HepG2 (cell line): ENCODE data around the gene SMIM44. TPM values are rescaled to one million over a fixed set of nuclear protein-coding genes. Genes with fewer than 3 reads are reported as not detected.

ENCODE experiments used
- AHR ChIP-seq: IDR thresholded peaks from 2 replicates; pipeline ENCODE4 v1.6.1; 2018; ENCODE audit warnings: missing genetic modification reagents, missing compliant biosample characterization
- ELF3 ChIP-seq: IDR thresholded peaks from 2 replicates; pipeline ENCODE4 v1.6.1; 2016; ENCODE audit warnings: missing genetic modification reagents, missing compliant biosample characterization
- FOXC1 ChIP-seq: sonication (generic); formaldehyde crosslinking; IDR thresholded peaks from 2 replicates; pipeline ENCODE4 v1.8.0; 2022; ENCODE audit warnings: mild to moderate bottlenecking, missing genetic modification reagents, borderline replicate concordance
- HMGXB3 ChIP-seq: sonication (generic); formaldehyde crosslinking; IDR thresholded peaks from 2 replicates; pipeline ENCODE4 v1.4.0; 2020; ENCODE audit warnings: missing genetic modification reagents, borderline replicate concordance
- KLF9 ChIP-seq: IDR thresholded peaks from 2 replicates; pipeline ENCODE4 v1.6.1; 2016; ENCODE audit warnings: low read depth
- PAXIP1 ChIP-seq: sonication (generic); formaldehyde crosslinking; conservative IDR thresholded peaks from 2 replicates; pipeline ENCODE4 v1.4.0; 2020; ENCODE audit warnings: mild to moderate bottlenecking, missing genetic modification reagents, moderate library complexity
- PRDM10 ChIP-seq: sonication (generic); formaldehyde crosslinking; IDR thresholded peaks from 2 replicates; pipeline ENCODE4 v1.4.0; 2020; ENCODE audit warnings: low read depth, missing genetic modification reagents
- SP1 ChIP-seq, 2 experiments: fragments of 450-650 bp in 1 of 2; sonication (generic) in 1 of 2; formaldehyde crosslinking in 1 of 2; IDR thresholded peaks; 2 replicates each; pipeline versions ENCODE4 v1.4.0 to v1.6.1; 2016 to 2020; ENCODE audit warnings: missing genetic modification reagents in 1 of 2
- TFDP2 ChIP-seq: sonication (generic); formaldehyde crosslinking; IDR thresholded peaks from 2 replicates; pipeline ENCODE4 v1.4.0; 2020; ENCODE audit warnings: missing genetic modification reagents
- ZBTB42 ChIP-seq: sonication (generic); formaldehyde crosslinking; IDR thresholded peaks from 2 replicates; pipeline ENCODE4 v1.5.0; 2020; ENCODE audit warnings: mild to moderate bottlenecking, missing genetic modification reagents
- ZMYM3 ChIP-seq: sonication (generic); formaldehyde crosslinking; IDR thresholded peaks from 2 replicates; pipeline ENCODE4 v1.5.1; 2020; ENCODE audit warnings: mild to moderate bottlenecking, missing genetic modification reagents
- ZNF414 ChIP-seq: sonication (generic); formaldehyde crosslinking; IDR thresholded peaks from 2 replicates; pipeline ENCODE4 v1.5.0; 2020; ENCODE audit warnings: missing genetic modification reagents
- ZNF598 ChIP-seq: sonication (generic); formaldehyde crosslinking; IDR thresholded peaks from 2 replicates; pipeline ENCODE4 v1.5.1; 2020; ENCODE audit warnings: mild to moderate bottlenecking, missing genetic modification reagents, borderline replicate concordance
- ZNF672 ChIP-seq: sonication (generic); formaldehyde crosslinking; IDR thresholded peaks from 2 replicates; pipeline ENCODE4 v1.8.1; 2022; ENCODE audit warnings: missing genetic modification reagents
- polyA plus RNA-seq, 8 experiments: library from polyadenylated mRNA; depleted of rRNA in 3 of 8; stranded (reverse) in 7 of 8; unstranded in 1 of 8; fragments of >200 nt; fragmentation: Illumina TruSeq in 4 of 8; extraction: Trizol in 4 of 8; gene quantifications; 2 replicates each; pipeline versions ENCODE4 v1.2.1 to v1.2.3, GENCODE V29; 2011 to 2016; ENCODE audit warnings: low read depth in 4 of 8, missing spikeins in 1 of 8, mixed read lengths in 1 of 8; ENCODE audit not compliant: insufficient read depth in 1 of 8
- total RNA-seq, 5 experiments: library from RNA; depleted of rRNA; stranded (reverse); fragments of >200 nt; fragmentation: Illumina TruSeq; extraction: Trizol; gene quantifications; 2 replicates each; pipeline ENCODE4 v1.2.3, GENCODE V29; 2016; ENCODE audit warnings: low read depth in 1 of 5

The SMIM44 gene
- total and polyA plus RNA-seq, 2 of the 13 experiments (the other 11 are each of a cell fraction or from before 2014, with no cell fraction given) = not detected

GRCh38 chr19:3480383-3481091 is 2.7 kb downstream of the SMIM44 start, which contains the start of gene SMIM24 (continued):
- peak; percentile 44; the same call in 1 of the 2 replicates for TF ChIP-seq ZNF414 (CRISPR knock-in tag)
- TF ChIP-seq ZMYM3 = peak; percentile 47; the same call in 1 of the 2 replicates
- no peak for TF ChIP-seq KLF9
- 0 out of 2 replicates have a peak, but pooled peaks have one; percentile 30 for TF ChIP-seq ZNF598 (CRISPR knock-in tag)
- TF ChIP-seq ZBTB42 (CRISPR knock-in tag) = peak; percentile 66; the same call in 1 of the 2 replicates
- peak; percentile 73; the same call in 1 of the 2 replicates for TF ChIP-seq AHR (CRISPR knock-in tag)
- no peak for TF ChIP-seq HMGXB3
- TF ChIP-seq ELF3 (CRISPR knock-in tag) = peak; percentile 22; the same call in 1 of the 2 replicates
- TF ChIP-seq PAXIP1 (CRISPR knock-in tag) = peak; percentile 71
- TF ChIP-seq SP1 (IDR thresholded peaks at IDR 0.05) = no peak
- TF ChIP-seq SP1 (CRISPR knock-in tag; IDR thresholded peaks at IDR 0.05) = peak; percentile 29; the same call in 1 of the 2 replicates
- TF ChIP-seq FOXC1 (CRISPR knock-in tag) = peak; percentile 69; the same call in 1 of the 2 replicates
- TF ChIP-seq PRDM10 (CRISPR knock-in tag) = 0 out of 2 replicates have a peak, but pooled peaks have one; percentile 23
- 0 out of 2 replicates have a peak, but pooled peaks have one; percentile 37 for TF ChIP-seq TFDP2 (CRISPR knock-in tag)
- peak; percentile 95 for TF ChIP-seq ZNF672 (CRISPR knock-in tag)
